Stimulated activated CD4-positive, alpha-beta T cell treated with anti-CD3 and anti-CD28 coated beads, Interleukin-12 subunit alpha, Interleukin-12 subunit beta, amount 100 ng/mL, for 24 hours (primary cell): ENCODE data around the gene FBXL15.

Experiments
- DNase-seq, 2 experiments: peaks; one replicate each; pipeline ENCODE4 v3.0.0-alpha.2; 2020; ENCODE audit warnings: low read depth in 2 of 2

Gene FBXL15

DNA sequence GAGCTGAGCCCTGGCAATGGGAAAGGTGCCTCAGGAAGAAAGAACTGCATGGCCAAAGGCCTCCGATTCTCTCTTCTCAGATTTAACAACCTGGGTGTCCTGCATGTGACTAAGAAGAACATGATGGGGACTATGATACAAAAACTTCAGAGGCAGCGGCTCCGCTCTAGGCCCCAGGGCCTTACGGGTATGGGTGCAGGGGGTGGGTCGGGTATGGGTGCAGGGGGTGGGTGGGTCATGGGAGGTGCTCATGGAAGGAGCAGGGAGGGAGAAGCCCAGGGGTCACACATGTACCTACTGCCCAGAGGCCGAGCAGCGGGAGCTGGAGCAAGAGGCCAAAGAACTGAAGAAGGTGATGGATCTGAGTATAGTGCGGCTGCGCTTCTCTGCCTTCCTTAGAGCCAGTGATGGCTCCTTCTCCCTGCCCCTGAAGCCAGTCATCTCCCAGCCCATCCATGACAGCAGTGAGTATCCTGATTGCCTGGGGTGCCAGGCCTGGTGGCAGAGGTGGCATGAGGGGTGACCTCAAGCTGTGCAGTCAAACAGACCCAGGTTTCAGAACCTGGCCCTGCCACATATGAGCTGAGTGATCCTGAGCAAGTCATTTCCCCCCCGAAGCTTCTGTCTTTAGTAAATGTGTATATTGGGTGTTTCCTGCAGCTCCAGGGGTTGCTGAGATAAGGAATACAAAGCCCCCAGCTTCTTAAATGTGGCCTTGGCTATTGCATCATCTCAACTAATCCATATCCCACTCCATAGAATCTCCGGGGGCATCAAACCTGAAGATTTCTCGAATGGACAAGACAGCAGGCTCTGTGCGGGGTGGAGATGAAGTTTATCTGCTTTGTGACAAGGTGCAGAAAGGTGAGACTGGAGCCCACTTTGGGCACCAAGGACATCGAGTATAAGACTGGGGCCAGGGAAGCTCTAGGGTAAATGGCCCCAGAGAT is 23.1 kb upstream of the FBXL15 start:
- no peak for DNase-seq

DNA sequence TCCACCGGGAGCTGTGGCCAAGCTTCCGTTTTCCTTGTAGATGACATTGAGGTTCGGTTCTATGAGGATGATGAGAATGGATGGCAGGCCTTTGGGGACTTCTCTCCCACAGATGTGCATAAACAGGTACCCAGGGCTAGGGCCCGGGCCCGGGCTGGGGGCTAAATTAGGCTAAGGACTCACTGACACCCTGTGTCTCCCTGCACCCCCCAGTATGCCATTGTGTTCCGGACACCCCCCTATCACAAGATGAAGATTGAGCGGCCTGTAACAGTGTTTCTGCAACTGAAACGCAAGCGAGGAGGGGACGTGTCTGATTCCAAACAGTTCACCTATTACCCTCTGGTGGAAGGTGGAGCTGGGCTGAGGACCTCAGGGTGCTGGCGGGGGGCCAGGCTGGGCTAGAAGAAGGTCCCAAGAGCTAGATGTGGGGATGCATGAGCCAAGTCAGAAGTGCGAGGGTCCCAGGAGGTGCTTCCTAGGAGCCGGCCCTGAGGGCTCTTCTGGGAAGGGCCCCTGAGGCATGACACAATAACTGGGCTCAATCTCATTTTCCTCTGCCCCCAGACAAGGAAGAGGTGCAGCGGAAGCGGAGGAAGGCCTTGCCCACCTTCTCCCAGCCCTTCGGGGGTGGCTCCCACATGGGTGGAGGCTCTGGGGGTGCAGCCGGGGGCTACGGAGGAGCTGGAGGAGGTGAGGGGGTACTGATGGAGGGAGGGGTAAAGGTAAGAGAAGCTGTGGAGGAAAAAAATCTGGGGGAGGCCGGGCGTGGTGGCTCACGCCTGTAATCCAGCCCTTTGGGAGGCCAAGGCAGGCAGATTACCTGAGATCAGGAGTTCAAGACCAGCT is 22.2 kb upstream of the FBXL15 start:
- DNase-seq = no peak

DNA sequence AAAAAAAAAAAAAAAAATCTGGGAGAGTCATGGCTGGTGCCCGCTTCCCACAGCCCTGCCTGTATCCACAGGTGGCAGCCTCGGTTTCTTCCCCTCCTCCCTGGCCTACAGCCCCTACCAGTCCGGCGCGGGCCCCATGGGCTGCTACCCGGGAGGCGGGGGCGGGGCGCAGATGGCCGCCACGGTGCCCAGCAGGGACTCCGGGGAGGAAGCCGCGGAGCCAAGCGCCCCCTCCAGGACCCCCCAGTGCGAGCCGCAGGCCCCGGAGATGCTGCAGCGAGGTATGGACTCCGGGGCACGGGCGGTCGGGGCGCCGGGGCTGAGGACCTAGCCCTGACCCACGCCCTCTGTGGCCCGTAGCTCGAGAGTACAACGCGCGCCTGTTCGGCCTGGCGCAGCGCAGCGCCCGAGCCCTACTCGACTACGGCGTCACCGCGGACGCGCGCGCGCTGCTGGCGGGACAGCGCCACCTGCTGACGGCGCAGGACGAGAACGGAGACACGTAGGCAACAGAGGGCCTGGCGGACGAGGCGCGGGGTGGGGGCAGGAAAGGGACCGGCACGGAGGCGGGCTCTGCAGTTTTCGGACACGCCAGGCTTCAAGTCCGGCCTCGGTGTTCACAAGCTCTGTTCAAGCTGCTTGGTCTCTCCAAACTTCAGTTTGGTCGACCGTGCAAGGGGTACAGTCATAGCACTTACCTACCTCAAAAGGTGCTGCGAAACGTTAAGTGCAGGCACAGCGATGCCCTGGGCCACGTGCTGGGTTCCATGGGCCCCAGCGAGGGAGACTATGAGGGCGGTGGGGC is 21.2 kb upstream of the FBXL15 start:
- DNase-seq = peak; percentile 73 to 82

DNA sequence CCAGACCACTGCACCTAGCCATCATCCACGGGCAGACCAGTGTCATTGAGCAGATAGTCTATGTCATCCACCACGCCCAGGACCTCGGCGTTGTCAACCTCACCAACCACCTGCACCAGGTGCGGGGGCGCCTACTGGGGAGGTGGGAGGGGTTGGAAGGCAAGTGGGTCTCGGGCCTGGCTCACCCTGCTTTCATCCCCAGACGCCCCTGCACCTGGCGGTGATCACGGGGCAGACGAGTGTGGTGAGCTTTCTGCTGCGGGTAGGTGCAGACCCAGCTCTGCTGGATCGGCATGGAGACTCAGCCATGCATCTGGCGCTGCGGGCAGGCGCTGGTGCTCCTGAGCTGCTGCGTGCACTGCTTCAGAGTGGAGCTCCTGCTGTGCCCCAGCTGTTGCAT is 20.6 kb upstream of the FBXL15 start:
- no peak for DNase-seq

DNA sequence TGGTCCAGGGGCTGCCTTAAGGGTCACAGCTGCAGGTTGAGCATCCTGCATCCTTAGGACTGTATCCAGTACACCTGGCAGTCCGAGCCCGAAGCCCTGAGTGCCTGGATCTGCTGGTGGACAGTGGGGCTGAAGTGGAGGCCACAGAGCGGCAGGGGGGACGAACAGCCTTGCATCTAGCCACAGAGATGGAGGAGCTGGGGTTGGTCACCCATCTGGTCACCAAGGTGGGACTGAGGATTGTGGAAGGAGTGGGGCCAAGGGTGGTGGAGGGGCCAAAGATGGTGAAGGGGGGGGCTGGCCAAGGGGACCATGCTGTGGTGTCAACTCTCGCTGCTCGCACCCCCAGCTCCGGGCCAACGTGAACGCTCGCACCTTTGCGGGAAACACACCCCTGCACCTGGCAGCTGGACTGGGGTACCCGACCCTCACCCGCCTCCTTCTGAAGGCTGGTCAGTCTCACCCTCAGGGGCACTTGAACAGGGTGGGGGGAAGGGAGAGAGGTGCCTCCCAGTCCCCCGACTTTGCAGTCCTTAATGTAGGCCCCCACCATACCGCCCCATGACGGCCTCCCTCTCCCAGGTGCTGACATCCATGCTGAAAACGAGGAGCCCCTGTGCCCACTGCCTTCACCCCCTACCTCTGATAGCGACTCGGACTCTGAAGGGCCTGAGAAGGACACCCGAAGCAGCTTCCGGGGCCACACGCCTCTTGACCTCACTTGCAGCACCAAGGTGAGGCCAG is 19.9 kb upstream of the FBXL15 start:
- DNase-seq = no peak

DNA sequence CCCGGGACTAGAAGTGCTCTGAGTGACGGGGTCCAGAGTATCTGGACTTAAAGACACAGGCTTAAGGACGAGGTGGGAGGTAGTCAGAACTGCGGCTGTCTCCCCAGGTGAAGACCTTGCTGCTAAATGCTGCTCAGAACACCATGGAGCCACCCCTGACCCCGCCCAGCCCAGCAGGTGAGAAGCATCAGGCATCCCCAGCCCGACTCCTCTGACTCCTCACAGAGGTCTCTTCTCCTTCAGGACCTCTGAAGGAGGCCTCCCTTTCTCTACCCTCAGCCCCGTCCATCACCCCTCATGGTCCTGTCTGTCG is 19.3 kb upstream of the FBXL15 start:
- DNase-seq = no peak

DNA sequence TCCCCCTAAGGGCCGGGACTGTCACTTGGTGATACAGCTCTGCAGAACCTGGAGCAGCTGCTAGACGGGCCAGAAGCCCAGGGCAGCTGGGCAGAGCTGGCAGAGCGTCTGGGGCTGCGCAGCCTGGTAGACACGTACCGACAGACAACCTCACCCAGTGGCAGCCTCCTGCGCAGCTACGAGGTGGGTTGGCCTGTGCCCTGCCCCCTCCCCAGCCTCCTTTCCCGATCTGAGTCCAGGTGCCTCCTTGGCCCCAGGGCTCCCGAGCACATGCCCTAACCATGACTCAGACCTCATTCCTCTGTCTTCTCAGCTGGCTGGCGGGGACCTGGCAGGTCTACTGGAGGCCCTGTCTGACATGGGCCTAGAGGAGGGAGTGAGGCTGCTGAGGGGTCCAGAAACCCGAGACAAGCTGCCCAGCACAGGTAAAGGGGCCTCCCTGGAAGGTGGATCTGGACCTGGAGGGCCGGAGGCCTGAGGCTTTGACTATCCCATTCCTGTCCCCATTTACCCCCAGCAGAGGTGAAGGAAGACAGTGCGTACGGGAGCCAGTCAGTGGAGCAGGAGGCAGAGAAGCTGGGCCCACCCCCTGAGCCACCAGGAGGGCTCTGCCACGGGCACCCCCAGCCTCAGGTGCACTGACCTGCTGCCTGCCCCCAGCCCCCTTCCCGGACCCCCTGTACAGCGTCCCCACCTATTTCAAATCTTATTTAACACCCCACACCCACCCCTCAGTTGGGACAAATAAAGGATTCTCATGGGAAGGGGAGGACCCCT is 18.7 kb upstream of the FBXL15 start:
- DNase-seq = no peak

DNA sequence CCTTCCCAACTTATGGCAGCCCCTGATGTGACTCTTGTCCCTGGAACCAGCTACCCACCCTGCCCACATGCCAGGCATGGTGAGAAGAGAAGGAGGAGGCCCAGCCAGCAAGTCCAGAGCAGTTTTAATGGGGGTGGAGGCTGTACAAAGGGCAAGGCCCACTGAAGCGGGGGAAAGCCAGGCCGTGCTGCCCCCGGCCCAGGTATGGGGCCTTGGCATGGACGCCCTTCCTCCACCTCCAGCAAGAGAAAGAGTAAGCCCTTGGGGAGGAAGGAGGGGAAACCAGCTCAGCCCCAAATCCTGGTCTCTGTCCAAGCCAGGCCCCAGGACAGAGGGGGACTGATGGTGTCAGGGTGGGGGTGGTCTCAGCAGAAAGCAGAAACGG is 18.1 kb upstream of the FBXL15 start:
- DNase-seq = no peak

DNA sequence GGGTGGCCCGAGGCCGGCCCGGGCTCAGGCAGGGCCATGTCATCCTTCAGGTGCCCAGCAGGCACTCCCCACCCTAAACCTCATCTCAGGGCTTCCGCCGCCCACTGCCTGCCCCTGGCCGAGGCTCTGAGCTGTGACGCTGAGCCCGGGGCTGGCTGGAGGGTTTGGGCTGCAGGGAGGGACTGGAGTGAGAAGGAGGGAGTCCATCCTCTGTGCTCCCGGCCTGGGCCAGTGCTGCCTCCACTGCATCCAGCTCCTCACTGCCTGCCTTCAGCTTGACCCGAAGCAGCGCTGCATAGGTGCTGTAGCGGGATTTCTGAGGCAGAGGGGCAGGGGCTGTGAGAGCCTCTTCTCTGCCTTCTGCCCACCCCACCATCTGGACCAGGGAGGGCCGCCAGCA is 17.5 kb upstream of the FBXL15 start:
- no peak for DNase-seq

DNA sequence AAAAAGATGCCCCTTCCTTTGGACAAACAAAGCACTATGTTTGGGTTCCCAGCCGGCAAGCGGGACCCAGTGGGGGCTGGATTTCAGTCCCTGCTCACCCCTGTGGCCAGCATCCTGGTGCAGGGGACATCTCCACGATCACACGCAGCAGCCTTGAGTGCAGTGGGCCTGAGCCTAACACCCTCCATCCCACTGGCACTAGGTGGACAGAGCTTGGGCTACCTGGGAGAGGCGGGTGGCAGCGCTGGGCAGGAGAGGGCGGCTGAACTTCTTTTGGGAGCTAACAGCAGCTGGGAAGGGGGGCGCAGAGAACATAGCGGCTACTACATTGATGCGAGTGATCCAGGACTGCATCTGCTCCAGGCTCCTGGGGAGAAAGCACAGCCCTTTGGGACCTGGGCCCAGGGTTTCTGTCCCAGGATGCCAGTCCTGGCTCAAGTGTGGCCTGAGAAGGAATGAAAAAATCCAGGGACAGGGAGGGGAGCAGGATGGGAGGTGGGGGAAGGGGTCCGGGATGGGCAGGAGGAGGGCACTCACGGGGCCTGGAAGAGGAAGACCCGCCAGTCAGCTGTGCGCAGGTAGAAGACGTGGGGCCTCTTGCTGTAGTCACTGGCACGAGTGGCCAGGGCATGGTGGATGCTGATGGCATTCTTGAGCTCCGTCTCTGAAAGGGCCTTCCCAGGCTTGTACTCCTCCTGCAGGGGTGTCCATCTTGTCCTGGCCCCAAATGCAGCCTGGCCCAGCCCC is 16.1 kb upstream of the FBXL15 start:
- no peak for DNase-seq

DNA sequence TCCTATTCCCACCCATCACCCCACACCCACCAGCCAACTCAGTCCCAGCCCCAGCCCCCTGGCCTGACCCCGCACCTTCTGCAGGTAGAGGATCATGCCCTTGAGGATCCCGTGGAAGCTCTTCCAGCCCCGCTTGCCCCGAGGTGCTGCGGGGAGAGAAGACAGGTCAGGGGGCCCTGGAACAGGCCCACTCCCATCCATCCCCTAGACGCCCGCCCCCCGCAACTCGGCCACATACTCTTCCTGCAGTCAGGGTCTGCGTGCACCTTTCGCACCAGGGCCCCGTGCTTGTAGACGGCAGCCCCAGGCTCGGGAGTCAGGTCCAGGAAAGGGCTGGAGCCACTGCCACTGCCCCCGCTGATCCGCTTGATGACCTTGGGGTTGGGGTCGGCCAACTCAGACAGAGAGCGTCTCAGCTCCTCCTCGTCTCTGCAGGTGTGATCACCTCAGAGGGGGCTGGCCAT is 15.5 kb upstream of the FBXL15 start:
- DNase-seq = no peak

DNA sequence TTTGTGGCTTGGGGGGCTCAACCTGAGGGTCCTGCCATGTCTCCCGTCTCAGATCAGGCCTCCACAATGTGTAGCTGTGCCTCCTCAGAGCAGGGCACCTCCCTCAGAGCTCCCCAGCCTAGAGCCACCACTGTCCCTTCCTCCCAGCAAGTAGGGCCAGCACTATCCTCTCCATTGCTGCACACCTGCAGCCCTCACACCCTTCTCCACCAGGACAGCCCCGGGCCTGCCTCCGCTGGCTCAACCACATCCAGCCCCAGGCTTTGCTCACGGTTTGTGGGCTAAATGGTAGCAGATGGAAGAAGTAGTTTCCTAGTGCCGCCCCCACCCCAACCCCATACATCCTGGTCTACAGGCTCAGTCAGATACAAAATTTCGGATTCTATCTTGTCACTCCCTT is 15.0 kb upstream of the FBXL15 start:
- DNase-seq = no peak

DNA sequence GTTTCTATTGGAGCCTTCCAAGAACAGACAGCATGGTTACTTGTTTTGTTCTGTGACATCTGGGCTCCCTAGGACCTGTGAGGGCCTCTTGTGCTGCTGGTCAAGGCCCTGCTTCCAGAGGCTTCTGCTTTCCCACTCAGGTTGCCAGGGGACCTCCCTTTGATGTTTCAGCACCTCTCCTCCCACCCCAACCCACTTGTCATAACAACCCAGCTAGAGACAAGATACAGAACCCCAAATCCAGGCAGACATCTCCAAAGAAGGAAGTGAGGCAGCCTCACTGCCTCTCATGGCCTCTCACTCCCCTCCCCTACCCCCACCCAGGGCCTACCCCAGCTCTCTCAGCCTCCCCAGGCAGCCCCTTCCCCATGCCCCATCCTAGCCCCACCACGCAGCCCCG is 13.8 kb upstream of the FBXL15 start:
- DNase-seq = no peak

DNA sequence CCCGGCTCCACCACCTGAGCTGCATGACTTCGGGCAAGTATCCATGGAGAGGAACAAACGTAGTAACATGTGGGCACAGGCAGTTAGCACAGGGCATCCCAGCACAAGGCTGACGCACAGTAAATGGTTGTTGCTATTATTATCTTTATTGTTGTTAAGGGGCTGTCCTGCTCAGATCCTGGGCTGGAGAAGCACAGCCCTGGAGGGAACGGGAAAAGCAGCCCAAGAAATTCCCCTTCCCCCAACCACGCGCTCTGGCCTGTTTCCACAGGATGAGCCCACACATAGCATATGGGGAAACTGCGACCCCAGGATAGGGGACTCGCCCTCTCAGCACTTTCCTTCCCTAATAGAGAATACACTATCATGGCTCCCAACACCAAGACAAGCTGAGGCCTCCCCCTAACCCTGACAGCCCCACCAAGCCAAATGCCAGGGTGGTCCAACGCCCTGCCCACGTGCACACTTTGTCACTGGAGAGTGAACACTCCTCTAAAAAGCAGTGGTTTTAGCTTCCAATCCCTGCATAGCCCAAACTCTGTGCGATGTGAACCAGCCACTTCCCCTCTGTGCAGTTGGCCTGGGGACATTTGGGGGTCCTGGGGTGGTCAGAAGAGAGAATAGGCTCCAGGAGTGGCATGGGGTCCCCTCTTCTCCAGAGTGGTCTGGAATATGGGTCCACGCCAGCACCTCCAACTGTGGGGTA is 13.1 kb upstream of the FBXL15 start:
- no peak for DNase-seq

DNA sequence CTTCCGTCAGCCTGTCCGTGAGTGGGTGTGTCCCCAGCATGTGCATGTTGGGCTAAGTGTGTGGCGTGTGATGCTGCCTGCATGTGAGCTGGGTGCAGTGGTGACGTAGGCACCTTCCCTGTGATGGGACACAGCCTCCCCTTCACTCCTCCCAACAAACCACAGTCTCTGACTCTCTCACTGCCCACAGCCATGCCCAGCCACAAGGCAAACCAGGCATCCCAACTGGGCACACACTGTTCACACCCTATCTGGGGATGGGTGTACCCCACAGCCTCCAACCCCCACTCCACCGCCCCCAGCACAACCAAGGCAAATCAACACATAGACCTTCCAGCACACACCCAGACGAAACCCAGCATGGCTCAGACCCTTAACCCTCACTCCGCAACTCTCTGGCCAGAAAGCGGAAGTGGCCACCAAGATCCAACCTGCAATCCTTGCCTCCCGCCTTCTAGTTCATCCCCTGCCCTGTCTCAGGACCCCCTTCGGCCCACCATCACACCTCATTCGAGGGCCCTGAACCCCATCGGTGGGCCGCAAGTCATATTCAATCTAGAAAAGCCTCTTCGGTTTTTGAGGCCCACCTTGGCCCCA is 12.4 kb upstream of the FBXL15 start:
- DNase-seq = no peak

DNA sequence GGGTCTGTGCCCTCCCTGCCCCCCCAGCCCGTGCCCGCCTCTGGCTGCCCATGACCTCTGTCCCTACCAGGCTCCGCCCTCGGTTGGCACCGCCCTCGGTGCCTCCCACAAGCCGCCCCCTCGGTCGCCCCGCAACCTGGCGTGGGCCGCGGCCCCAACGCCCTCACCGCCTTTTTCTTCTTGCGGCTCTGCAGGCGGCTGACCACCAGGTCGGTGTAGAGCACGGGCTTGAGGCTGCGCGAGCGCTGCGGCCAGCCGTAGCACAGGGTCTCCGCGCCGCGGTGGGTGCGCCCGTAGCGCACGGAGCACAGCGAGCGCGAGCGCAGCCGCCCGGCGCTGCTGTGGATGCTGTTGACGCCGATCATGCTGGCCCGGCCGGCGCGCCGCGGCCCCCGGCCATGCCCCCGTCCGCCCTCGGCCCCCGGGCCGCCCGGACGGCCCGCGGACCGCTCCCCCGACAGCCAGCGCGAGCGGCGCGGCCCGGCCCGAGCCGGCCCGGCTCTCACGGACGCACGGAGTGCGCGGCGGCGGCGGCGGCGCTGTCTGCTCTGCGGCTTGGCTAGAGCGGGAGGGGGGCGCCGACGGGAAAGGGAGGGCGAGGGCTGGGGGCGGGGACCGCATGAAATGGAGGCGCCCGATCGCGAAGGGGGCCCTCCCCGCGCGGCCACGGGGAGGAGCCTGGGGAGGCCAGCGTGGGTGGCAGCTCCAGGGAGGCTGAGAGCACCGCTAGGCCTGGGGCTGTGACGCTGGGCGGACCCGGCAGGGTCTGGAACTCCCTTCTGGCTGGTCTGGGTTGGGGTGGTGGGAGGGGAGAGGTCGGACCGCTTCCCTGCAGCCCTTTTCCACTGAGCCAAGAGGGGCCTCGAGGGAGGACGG is 11.7 kb upstream of the FBXL15 start:
- peak; percentile 46 to 74 for DNase-seq

DNA sequence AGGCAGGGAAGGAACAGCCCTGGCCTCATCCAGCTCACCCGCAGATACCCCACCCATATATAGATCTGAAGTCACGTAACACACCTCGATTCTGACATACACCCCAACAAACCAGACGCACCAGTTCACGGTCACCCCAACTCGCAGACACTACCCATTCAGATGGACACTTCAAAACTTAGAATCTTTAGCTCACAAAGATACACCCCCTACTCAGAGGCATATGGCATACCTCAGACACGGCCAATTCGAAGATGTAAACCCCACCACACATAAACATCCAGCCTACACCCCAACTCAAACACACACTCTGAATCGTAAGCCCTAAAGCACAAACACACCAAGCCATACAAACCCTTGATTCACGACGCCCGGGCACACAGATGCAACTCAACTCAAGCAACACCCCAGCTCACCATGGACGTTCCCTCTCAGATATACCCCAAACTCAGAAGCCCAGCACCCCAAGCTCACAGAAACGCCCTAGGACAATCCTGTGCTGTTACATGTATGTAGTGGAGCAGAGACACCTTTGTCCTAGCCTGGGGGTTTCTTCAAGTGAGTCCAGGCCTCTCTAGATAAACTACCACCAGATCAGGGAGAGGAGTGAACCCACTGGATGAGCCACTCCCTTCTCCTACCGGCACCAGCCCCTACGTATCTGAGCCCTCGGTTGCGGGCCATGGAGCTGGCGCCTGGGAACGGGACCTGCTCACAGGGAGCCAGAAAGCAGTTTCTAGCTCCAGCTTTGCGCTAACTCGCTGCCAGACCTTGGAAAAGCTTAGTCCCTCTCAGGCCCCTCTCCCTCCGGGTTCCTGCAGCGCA is 10.8 kb upstream of the FBXL15 start:
- no peak for DNase-seq
